GM19467 (cell line): ENCODE data around the gene RRAS.
A peak's percentile ranks its signal among the peaks of the same experiment; 100 is the strongest.

Experiments used
- ATAC-seq: cut with Tn5 transposase; IDR thresholded peaks from one replicate; pipeline ENCODE4 v1.9.1; 2021; ENCODE audit warnings: mild to moderate bottlenecking, moderate library complexity; ENCODE audit not compliant: unreplicated experiment

Gene RRAS

GRCh38 chr19:49677231-49677900, 37.4 kb upstream of the RRAS start, which contains the start of gene PRMT1:
TSS of gene PRMT1 (plus strand) at chr19:49677271. CDS start at chr19:49677281, 10 bp downstream.
- ATAC-seq, result peak; percentile 0

GRCh38 chr19:49676784-49677230, 36.9 kb upstream of the RRAS start:
- ATAC-seq, result peak; percentile 61

DNA sequence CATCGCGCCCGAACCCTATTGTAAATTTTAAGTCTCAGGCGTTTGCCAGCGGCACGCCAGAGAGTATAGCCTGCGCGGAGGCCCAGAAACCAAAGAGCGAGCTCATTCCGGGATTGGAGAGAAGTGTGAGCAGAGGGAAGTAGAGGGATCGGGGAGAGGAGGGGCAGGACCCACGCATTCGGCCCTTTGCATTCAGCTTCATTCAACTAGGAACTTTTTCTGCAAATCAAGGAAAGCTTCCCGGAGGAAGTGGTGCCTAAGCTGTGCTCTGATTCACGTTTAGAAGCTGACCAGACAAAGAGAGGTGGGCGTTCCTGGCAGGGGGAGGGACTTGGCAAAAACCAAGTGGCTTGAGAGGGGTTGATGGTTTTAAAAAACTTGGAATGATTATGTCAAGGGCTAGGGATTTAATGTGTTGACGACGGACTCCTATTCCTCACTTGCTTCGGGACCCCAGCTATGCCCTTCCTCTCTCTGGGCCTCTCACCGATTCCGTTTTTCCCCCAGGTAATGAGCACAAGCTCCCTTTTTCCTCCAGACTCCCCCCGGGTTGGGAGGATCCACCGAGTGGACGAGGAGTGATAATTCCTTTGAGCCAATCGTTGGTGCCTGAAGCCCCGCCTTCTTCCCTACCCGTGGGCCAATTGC, 36.3 kb upstream of the RRAS start:
- peak; percentile 15 for ATAC-seq

GRCh38 chr19:49672131-49672919, 32.4 kb upstream of the RRAS start:
- ATAC-seq, result no peak

- ATAC-seq, result no peak
Observed at GRCh38 chr19:49669516-49669915, 29.6 kb upstream of the RRAS start.

DNA sequence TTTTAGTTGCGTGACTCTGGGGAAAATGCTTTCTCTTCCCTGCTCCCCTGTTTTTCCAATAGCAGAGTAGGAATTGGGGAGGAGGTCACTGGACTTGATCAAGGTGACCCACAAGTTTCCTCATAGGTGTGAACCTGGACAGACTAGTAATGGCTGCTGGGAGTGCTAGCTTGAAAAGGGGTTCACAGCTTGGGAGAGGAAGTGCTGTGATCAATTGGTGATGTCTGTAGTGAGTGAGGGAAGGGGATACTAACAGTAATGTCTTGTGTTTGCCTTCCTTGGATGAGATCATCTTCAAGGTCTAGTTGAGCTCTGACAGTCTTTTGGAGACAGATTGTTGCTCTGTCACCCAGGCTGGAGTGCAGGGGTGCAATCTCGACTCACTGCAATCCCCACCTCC, 27.5 kb upstream of the RRAS start:
- no peak for ATAC-seq

GRCh38 chr19:49666120-49666444, 26.1 kb upstream of the RRAS start:
- ATAC-seq, result no peak

DNA sequence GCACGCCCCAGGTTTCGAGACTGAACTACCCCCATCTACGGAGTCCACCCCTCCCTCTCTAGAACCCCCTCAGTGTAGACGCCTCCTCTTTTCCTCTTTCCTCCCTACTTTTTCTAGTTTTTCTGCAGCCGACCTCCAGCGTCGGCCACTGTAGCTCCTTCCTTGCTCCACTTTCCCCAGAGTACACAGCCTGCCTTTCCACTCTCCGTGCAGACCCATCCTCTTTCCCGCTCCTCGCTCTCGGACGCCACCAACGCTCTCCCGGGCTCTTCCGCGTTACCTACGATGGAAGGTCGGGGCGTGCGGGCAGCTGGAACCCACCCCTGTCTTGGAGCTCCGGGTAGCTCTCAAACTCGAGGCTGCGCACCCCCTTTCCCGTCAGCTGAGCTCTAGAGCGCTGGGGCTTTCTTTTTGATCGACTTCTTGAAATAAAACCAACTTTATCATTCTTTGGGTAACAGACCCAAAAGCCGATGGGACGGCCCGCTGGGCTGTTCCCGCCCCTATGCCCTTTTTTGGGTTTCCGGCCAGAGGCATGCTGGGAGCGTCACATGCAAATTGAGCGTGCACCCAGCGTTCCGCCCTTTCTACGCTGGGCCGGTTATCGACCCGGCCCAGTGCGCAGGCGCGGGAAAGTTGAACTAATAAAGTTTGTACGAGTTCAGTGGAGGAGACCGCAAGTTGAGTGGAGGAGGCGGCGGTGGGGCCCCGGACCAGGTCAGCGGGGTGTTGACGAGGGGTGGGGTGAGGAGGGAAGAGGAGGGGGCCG, 25.6 kb upstream of the RRAS start, which contains the start of the genes BCL2L12 and IRF3:
Gene BCL2L12 (plus strand): TSS at position 583 of the 769 bp plus-strand sequence. CDS start 760 bp downstream, outside the sequence.
Gene IRF3 (minus strand): TSS at position 507 of the 769 bp plus-strand sequence. CDS start 1,019 bp downstream, outside the sequence.
- peak; percentile 68 for ATAC-seq

DNA sequence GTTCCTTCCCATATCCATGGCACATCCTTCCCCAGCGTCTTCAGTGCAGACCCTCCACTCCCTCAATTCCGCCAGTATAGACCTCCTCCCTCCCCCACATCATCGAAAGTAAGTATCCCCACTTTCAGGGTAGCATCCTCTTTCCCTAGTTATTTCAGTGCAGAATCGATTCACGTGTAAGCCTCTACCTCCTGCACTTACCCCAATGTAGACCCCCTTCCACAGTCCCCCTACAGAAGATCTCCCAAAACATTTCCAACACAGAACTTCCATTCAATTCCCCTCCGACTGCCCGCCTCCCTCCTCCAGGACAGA, 25.1 kb upstream of the RRAS start:
- ATAC-seq, result no peak

- no peak for ATAC-seq
Observed at GRCh38 chr19:49664171-49665035, 24.5 kb upstream of the RRAS start.

DNA sequence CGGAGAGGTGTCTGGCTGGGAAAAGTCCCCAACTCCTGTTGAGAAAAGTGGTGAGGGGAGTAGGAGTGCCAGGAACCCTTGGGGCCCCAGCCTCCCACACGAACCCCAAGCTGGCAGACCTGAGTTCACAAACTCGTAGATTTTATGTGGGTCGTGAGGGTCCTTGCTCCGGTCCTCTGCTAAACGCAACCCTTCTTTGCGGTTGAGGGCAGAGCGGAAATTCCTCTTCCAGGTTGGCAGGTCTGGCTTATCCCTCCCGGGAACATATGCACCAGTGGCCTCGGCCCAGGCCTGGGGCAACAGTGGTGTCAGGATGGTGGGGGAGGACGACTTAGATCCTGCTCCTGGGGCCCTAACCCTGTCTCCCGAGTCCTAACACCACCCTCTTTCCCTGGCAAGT, 23.3 kb upstream of the RRAS start:
- ATAC-seq, result no peak

- ATAC-seq, result no peak
Observed at GRCh38 chr19:49662011-49662410, 22.1 kb upstream of the RRAS start.

DNA sequence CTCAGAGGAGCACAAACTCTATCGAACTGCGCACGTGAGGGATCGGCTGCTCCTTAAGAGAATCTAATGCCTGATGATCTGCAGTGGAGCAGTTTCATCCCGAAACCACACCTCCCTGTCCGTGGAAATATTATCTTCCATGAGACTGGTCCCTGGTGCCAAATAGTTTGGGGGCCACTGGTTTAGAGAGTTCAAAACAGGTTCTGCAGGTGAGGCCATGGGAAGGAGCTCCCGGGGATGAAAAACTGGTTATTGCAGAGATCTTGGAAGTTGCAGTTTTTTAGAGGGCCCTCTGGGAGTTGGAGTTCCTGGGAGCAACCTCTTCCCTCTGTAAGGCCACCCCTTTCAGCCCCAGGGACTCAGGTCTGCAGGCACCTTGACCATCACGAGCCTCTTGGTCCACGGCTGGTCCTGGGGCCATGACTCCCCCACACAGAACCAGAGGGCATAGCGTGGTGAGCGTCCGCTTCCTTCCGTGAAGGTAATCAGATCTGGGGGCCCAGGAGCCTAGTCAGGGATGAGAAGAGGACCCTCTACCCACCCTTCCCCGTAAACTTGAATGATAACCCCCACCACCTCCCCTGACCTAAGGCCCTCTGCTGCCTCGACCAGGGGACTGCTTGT, 20.5 kb upstream of the RRAS start:
- ATAC-seq, result no peak

- no peak for ATAC-seq
Observed at GRCh38 chr19:49658566-49659442, 18.9 kb upstream of the RRAS start.

DNA sequence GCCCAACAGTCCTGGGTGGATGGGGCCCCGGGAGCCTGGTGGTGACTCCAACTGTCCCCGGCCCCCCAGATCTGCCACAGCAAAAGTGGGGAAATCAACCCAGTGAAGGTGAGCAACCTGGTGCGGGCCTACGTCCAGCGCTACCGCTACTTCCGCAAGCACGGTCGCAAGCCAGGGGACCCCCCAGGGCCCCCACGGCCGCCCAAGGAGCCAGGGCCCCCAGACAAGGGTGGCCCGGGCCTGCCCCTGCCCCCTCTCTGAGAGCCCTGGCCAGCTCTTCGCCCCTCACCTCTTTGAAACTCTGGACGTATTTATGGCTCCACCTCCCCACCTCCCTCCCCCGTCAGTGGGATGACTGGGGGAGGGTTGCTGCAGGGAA, 18.2 kb upstream of the RRAS start:
- no peak for ATAC-seq

DNA sequence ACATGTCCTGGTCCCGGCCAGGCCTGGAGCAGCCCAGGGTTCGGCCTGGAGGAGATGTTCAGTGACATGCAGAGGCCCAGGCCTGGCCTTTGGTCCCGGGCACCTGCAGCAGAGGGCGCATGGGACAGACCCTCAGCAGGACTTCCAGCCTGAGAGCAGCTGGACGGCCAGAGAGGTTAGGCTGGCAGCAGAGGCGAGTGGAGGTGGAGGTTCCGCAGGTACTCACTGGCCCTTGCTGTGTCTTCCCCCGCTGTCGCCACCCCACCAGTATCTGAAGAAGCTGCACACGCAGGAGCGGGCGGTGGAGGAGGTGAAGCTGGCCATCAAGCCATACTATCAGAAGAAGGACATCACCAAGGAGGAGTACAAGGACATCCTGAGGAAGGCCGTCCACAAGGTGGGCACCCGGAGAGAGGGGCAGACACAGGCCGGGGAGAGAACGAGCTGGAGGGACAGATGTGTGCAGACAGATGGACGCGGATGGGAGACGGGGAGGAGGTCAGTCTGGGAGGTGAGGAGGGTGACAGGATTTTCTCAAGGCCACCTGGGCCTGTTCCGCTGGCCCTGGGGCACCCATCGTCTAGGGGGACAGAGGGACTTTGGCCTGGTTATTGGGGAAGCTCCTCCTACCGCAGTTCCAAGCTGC, 17.7 kb upstream of the RRAS start:
- ATAC-seq, result no peak

DNA sequence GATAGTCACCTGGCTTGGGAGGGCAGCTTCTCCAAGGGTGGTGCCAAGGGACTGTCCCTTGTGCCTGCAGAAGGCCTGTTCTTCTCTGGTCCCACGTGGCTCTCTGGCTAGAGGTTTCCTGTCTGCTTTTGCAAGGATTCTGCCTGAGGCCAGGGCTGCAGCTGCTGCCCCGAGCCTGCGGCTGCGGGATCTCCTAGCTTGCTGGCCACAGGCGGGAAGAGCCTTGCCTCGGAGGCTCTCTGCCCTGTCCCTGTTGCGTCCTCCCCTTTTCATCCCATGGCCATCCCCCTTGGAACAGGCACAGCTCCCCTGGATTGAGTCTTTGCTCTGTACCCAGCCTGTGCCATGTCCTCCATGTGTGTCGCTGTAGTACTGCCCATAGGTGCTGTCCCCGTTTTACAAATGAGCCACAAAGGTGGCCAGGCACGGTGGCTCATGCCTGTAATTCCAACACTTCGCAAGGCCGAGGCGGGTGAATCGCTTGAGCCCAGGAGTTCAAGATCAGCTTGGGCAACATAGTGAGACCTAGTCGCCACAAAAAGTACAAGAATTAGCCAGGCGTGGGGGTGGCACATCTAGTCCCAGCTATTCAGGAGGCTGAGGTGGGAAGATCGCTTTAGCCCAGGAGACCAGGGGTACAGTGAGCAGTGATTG, 16.6 kb upstream of the RRAS start:
- no peak for ATAC-seq
